ENCODE results near the gene KCNQ1OT1. TPM values are rescaled to one million over a fixed set of nuclear protein-coding genes. Genes with fewer than 3 reads are reported as not detected.
A peak's percentile ranks its signal among the peaks of the same experiment; 100 is the strongest.

The KCNQ1OT1 gene
- total and polyA plus RNA-seq, 7 donors, result 0.01 to 0.56 (median 0.30) TPM

GRCh38 chr11:2564008-2564530 is 135.7 kb downstream of the KCNQ1OT1 start:
- Histone ChIP-seq H3K9me3 (no peaks in the 10 kb centered on the region), H3K4me3 (no peak overlapping the region), H3K27ac (no peak overlapping the region), H3K4me1 (no peaks in the 10 kb centered on the region), H3K36me3 (ENCODE audit: insufficient read depth in 1 of 2, low read depth in 1 of 2) (no peaks in the 10 kb centered on the region), H3K27me3 (ENCODE audit: insufficient read depth in 3 of 3, low read length in 2 of 3) (peaks cover 0 to 3% (median 0%) of the 10 kb centered on the region in 3 donors)
- no peak for TF ChIP-seq CTCF (IDR thresholded peaks at IDR 0.05)
- intact Hi-C loops (cut with DNase I), result no loop called here
- no peak for ATAC-seq
- 95 to 97% (median 95%) methylated on average over 14 of the region's 14 CpGs for WGBS, 3 donors
- no peak for DNase-seq

GRCh38 chr11:2563213-2564007 is 136.4 kb downstream of the KCNQ1OT1 start:
- intact Hi-C loops (cut with DNase I), result no loop called here

GRCh38 chr11:2562890-2563212 is 136.9 kb downstream of the KCNQ1OT1 start:
- Histone ChIP-seq H3K27ac (no peak overlapping the region), H3K9me3 (no peaks in the 10 kb centered on the region), H3K27me3 (ENCODE audit: insufficient read depth in 3 of 3, low read length in 2 of 3) (peaks cover 0 to 3% (median 0%) of the 10 kb centered on the region in 3 donors), H3K4me1 (no peaks in the 10 kb centered on the region), H3K36me3 (ENCODE audit: insufficient read depth in 1 of 2, low read depth in 1 of 2) (no peaks in the 10 kb centered on the region), H3K4me3 (no peak overlapping the region)
- ATAC-seq (no peak), DNase-seq (no peak)
- no peak for TF ChIP-seq CTCF (IDR thresholded peaks at IDR 0.05)
- intact Hi-C loops (cut with DNase I), result no loop called here
- WGBS, 3 donors, result 85 to 90% (median 87%) methylated on average over 6 of the region's 6 CpGs

More at GRCh38 chr11:2563213-2564007, 136.4 kb downstream of the KCNQ1OT1 start:
- ATAC-seq (no peak), DNase-seq (peak; percentile 9 to 32)
- H3K4me1 ChIP-seq, result no peaks in the 10 kb centered on the region
- 95 to 96% (median 96%) methylated on average over 28 of the region's 28 CpGs for WGBS, 3 donors
- no peaks in the 10 kb centered on the region for H3K36me3 ChIP-seq (ENCODE audit: insufficient read depth in 1 of 2, low read depth in 1 of 2)
- H3K9me3 ChIP-seq, result no peaks in the 10 kb centered on the region
- no peak for TF ChIP-seq CTCF (IDR thresholded peaks at IDR 0.05)
- no peak overlapping the region for H3K4me3 ChIP-seq
- H3K27ac ChIP-seq, result no peak overlapping the region
- peaks cover 0 to 3% (median 0%) of the 10 kb centered on the region in 3 donors for H3K27me3 ChIP-seq (ENCODE audit: insufficient read depth in 3 of 3, low read length in 2 of 3)

GRCh38 chr11:2561696-2562581 is 137.9 kb downstream of the KCNQ1OT1 start:
- ATAC-seq, result peak in 2 of 4 donors; percentile 15 to 35
- no peak overlapping the region for H3K4me3 ChIP-seq

More at GRCh38 chr11:2561696-2562581, 137.9 kb downstream of the KCNQ1OT1 start:
- no peaks in the 10 kb centered on the region for H3K9me3 ChIP-seq
- no peaks in the 10 kb centered on the region for H3K4me1 ChIP-seq
- no peak overlapping the region for H3K27ac ChIP-seq
- H3K36me3 ChIP-seq (ENCODE audit: insufficient read depth in 1 of 2, low read depth in 1 of 2), result no peaks in the 10 kb centered on the region
- no peak for TF ChIP-seq CTCF (IDR thresholded peaks at IDR 0.05)
- intact Hi-C loops (cut with DNase I), result no loop called here
- peaks cover 0 to 3% (median 0%) of the 10 kb centered on the region in 3 donors for H3K27me3 ChIP-seq (ENCODE audit: insufficient read depth in 3 of 3, low read length in 2 of 3)
- peak; percentile 11 to 39 for DNase-seq
- 66 to 82% (median 72%) methylated on average over 25 to 27 of the region's 27 CpGs for WGBS, 3 donors

Data from psoas muscle (tissue), 8 donors.